ENCODE measurements around the gene KCNQ2. TPM values are rescaled to one million over a fixed set of nuclear protein-coding genes. Genes with fewer than 3 reads are reported as not detected.

The KCNQ2 gene
- total RNA-seq, 4 donors from 2014 or later = not detected

DNA sequence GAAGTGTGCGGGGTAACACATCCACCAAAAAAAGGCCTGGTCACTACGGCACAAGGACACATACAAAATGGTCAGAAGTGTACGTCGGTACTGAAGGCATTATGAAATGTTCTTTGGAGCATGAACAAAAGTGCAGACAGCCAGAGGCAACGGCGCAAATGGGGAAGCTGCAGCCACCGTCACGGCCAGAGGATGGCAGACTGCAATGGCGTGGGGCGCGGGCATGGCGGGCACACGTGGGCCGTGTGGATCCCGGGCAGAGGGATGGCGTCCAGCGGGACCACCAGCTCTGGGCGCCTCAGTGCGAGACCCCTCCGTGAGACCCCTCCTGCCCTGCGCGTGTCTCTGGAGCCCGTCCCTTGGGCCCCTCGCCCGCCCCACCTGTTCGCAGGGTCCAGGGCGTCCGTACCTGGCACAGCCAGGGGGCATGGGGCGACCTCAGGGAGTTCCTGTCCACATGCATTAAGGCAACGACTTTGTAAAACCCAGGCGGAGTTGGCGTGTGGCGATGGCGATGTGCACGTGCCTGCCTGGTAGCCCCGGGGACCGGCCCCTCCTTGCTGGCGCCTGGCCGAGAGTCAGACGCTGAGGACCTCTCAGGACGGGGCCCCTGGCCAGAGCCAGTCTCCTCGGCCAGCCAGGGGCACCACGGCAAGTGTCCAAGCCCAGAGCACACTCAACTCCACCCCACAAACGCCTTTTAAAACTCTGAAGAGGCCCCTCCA lies 71.8 kb downstream of the KCNQ2 start:
- Histone ChIP-seq H3K27ac (no peak overlapping the region), H3K4me3 (no peak overlapping the region), H3K9me3 (no peaks in the 10 kb centered on the region), H3K36me3 (no peaks in the 10 kb centered on the region), H3K27me3 (peaks cover 0 to 92% (median 0%) of the 10 kb centered on the region in 4 donors), H3K4me1 (no peaks in the 10 kb centered on the region)
- no peak for DNase-seq
- intact Hi-C loops (cut with DNase I) = no loop called here
- no peak for TF ChIP-seq CTCF (IDR thresholded peaks at IDR 0.05)
- WGBS, 2 donors = 77 to 80% methylated on average over 23 to 34 of the region's 44 CpGs

GRCh38 chr20:63399596-63400375 lies 72.7 kb downstream of the KCNQ2 start:
- H3K4me1 ChIP-seq = no peaks in the 10 kb centered on the region
- no peak overlapping the region for H3K27ac ChIP-seq
- H3K36me3 ChIP-seq = no peaks in the 10 kb centered on the region
- no peak overlapping the region for H3K4me3 ChIP-seq
- TF ChIP-seq CTCF (IDR thresholded peaks at IDR 0.05) (no peak), POLR2A (IDR thresholded peaks at IDR 0.05) (no peak)
- 81 to 84% methylated on average over 15 to 34 of the region's 41 CpGs for WGBS, 2 donors
- H3K9me3 ChIP-seq = no peaks in the 10 kb centered on the region
- intact Hi-C loops (cut with DNase I) = no loop called here
- DNase-seq = no peak
- H3K27me3 ChIP-seq = peaks cover 0 to 92% (median 0%) of the 10 kb centered on the region in 4 donors

DNA sequence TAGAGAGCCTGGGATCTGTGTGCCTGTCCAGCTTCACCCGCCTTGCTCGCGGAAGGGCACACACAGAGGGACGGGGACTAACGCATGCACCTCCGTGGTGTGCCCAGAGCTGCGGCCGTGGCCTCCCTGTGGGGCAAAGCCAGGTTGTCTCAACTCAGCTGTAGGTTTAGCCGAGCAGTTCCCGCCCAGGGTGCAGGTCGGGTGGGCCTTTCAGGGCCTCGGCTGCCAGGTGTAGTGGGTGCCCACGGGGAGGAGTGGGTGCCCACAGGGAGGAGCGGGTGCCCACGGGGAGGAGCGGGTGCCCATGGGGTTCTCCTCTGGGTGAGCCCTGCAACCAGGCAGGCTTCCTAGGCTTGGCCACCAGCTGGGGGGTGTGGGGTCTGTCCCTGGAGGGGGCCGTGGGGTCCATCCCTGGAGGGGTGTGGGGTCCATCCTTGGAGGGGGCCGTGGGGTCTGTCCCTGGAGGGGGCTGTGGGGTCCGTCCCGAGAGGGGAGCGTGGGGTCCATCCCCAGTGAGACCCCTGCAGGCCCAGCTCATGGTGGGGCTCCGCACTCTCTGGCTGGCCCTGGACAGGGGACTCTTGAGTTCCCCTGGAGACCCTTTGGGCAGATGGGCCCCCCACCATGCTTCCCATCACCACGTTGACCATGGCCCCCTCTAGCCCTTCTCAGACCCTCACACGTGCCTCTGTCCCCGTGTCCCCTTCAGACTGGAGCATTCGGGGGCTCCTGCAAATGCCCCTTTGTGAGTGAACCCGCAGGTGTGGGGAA lies 73.5 kb downstream of the KCNQ2 start:
- WGBS, 2 donors = 54 to 58% methylated on average over 3 to 5 of the region's 27 CpGs
- Histone ChIP-seq H3K4me3 (no peak overlapping the region), H3K27me3 (peaks cover 0 to 92% (median 0%) of the 10 kb centered on the region in 4 donors), H3K27ac (no peak overlapping the region), H3K9me3 (no peaks in the 10 kb centered on the region), H3K36me3 (no peaks in the 10 kb centered on the region), H3K4me1 (no peaks in the 10 kb centered on the region)
- DNase-seq = no peak
- intact Hi-C loops (cut with DNase I) = no loop called here
- no peak for TF ChIP-seq CTCF (IDR thresholded peaks at IDR 0.05)
- no peak for TF ChIP-seq POLR2A (IDR thresholded peaks at IDR 0.05)

DNA sequence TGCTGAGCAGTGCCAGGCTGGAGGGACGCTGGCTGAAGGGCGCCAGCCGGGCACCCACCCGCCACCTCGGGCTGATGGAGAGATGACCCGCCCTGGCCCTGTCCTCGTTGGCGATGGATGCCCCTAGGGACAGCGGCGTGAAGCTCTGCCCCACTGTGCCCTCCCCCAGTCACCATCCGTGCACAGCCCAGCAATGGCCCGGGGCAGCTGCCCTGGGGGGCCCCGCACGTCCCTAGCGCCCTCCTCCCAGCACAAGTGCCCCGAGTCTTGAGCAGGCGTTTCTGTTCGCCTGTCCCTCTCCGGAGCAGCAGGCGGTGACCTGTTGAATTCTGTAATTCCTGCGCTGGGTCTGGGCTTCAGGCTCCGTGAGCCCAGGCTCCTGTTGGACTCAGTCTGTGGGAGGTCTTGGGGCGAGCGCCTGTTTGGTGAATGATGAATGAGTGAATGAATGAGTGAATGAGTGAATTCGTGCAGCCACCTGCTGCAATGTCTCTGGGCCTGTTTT lies 74.5 kb downstream of the KCNQ2 start:
- intact Hi-C loops (cut with DNase I) = no loop called here
- TF ChIP-seq CTCF (IDR thresholded peaks at IDR 0.05) = no peak
- TF ChIP-seq POLR2A (IDR thresholded peaks at IDR 0.05) = no peak
- H3K4me3 ChIP-seq = no peak overlapping the region
- DNase-seq = no peak
- H3K36me3 ChIP-seq = no peaks in the 10 kb centered on the region
- no peaks in the 10 kb centered on the region for H3K9me3 ChIP-seq
- H3K27me3 ChIP-seq = peaks cover 0 to 93% (median 0%) of the 10 kb centered on the region in 4 donors
- no peaks in the 10 kb centered on the region for H3K4me1 ChIP-seq
- no peak overlapping the region for H3K27ac ChIP-seq
- 75 to 79% methylated on average over 4 to 9 of the region's 25 CpGs for WGBS, 2 donors
